B cell (primary cell): Measurements from ENCODE around the gene TEX14. TPM values are rescaled to one million over a fixed set of nuclear protein-coding genes. Genes with fewer than 3 reads are reported as not detected.

Experiments used
- ATAC-seq: fragments of 200-7000 bp; cut with Tn5 transposase; one replicate; pipeline ENCODE4 v1.10.0; 2021; ENCODE audit warnings: low read depth, mild to moderate bottlenecking, moderate number of reproducible peaks, moderate library complexity
- CTCF ChIA-PET: fragments of 350-600 bp; sonication (Branson Sonifier 250); formaldehyde crosslinking; loops from one replicate; lab custom pipeline; 2021; ENCODE audit warnings: antibody characterized with exemption, inconsistent platforms; lab: Charles Lee
- POLR2A ChIA-PET: fragments of 350-600 bp; sonication (Branson Sonifier 250); formaldehyde crosslinking; loops from one replicate; lab custom pipeline; 2021; ENCODE audit warnings: antibody characterized with exemption; lab: Charles Lee
- DNase-seq: peaks from one replicate; pipeline ENCODE4 v3.0.0; 2013
- H2AFZ ChIP-seq: 2 replicates; pipeline ENCODE4 v1.6.1; 2012; ENCODE audit warnings: mild to moderate bottlenecking, low read depth, low read length; ENCODE audit not compliant: insufficient read depth, poor library complexity, severe bottlenecking
- H3K27ac ChIP-seq, 2 donors: 1 replicate in 1 of 2; 2 replicates in 1 of 2; pipeline ENCODE4 v1.5.1; 2012 to 2013; ENCODE audit warnings: low read length in 2 of 2, mild to moderate bottlenecking in 2 of 2, moderate library complexity in 1 of 2
- H3K27me3 ChIP-seq, 4 experiments: fragments of 200-600 bp in 1 of 4; sonication (generic) in 1 of 4; replicated peaks in 1 of 4; 1 replicate in 2 of 4; 2 replicates in 2 of 4; pipeline versions ENCODE4 v1.6.1 to v1.7.0; 2013 to 2016; ENCODE audit warnings: low read length in 3 of 4, mild to moderate bottlenecking in 2 of 4, mixed read lengths in 1 of 4, moderate library complexity in 1 of 4; ENCODE audit not compliant: insufficient read depth in 4 of 4, control insufficient read depth in 3 of 4; ENCODE audit errors: control extremely low read depth in 1 of 4
- H3K36me3 ChIP-seq, 2 experiments: replicated peaks in 1 of 2; 1 replicate in 1 of 2; 2 replicates in 1 of 2; pipeline versions ENCODE4 v1.6.1 to v1.7.1; 2013; ENCODE audit warnings: low read length in 1 of 2; ENCODE audit not compliant: insufficient read depth in 2 of 2, control insufficient read depth in 1 of 2; ENCODE audit errors: control extremely low read depth in 1 of 2, extremely low read depth in 1 of 2
- H3K4me1 ChIP-seq, 2 donors: fragments of 200-600 bp in 1 of 2; sonication (generic) in 1 of 2; 1 replicate in 1 of 2; 2 replicates in 1 of 2; pipeline versions ENCODE4 v1.5.1 to v1.6.1; 2013 to 2017; ENCODE audit warnings: low read length in 2 of 2; ENCODE audit not compliant: control insufficient read depth in 2 of 2, insufficient read depth in 2 of 2
- H3K4me2 ChIP-seq: replicated peaks from 2 replicates; pipeline ENCODE3; 2012; ENCODE audit warnings: mild to moderate bottlenecking, low read depth, low read length; ENCODE audit not compliant: poor library complexity, severe bottlenecking
- H3K4me3 ChIP-seq, 5 experiments: fragments of 200-600 bp in 1 of 5; sonication (generic) in 1 of 5; 1 replicate in 3 of 5; 2 replicates in 2 of 5; pipeline versions ENCODE4 v1.5.1 to v1.7.0; 2011 to 2016; ENCODE audit warnings: low read length in 4 of 5, mild to moderate bottlenecking in 4 of 5, low read depth in 2 of 5, control low read depth in 1 of 5, moderate library complexity in 1 of 5; ENCODE audit not compliant: insufficient read depth in 1 of 5; ENCODE audit errors: control extremely low read depth in 1 of 5, extremely low read depth in 1 of 5
- H3K79me2 ChIP-seq: fragments of 200-600 bp; sonication (generic); one replicate; pipeline ENCODE4 v1.6.0; 2016; ENCODE audit warnings: low read length; ENCODE audit not compliant: control insufficient read depth, insufficient read depth
- H3K9ac ChIP-seq: fragments of 200-600 bp; sonication (generic); 2 replicates; pipeline ENCODE4 v1.6.1; 2017; ENCODE audit warnings: mild to moderate bottlenecking, low read length, moderate library complexity
- H3K9me3 ChIP-seq, 3 donors: one replicate each; pipeline versions ENCODE4 v1.6.1 to v1.7.1; 2013; ENCODE audit warnings: low read length in 2 of 3; ENCODE audit not compliant: control insufficient read depth in 2 of 3, insufficient read depth in 1 of 3; ENCODE audit errors: control extremely low read depth in 1 of 3
- H4K20me1 ChIP-seq: 2 replicates; pipeline ENCODE4 v1.6.0; 2012; ENCODE audit warnings: mild to moderate bottlenecking, low read length; ENCODE audit not compliant: insufficient read depth, control insufficient read depth, poor library complexity, severe bottlenecking
- H3K27ac Mint-ChIP-seq: one replicate; pipeline ENCODE4 v1.8.0; 2021; ENCODE audit warnings: mixed read lengths
- H3K27me3 Mint-ChIP-seq: one replicate; pipeline ENCODE4 v1.8.0; 2021; ENCODE audit warnings: mixed read lengths
- H3K4me1 Mint-ChIP-seq: one replicate; pipeline ENCODE4 v1.8.0; 2021; ENCODE audit warnings: mixed read lengths
- H3K4me3 Mint-ChIP-seq: one replicate; pipeline ENCODE4 v1.8.0; 2021; ENCODE audit warnings: mixed read lengths
- H3K9me3 Mint-ChIP-seq: one replicate; pipeline ENCODE4 v1.8.0; 2022; ENCODE audit warnings: mixed read lengths; ENCODE audit not compliant: insufficient read depth
- EZH2 ChIP-seq: IDR thresholded peaks from 2 replicates; pipeline ENCODE4 v1.6.1; 2012; ENCODE audit warnings: borderline replicate concordance, low read depth, mild to moderate bottlenecking, moderate library complexity, low read length; ENCODE audit not compliant: insufficient read depth, poor library complexity, severe bottlenecking
- WGBS: methylation state at CpG from one replicate; pipeline ENCODE4 v1.1.5; 2013; ENCODE audit warnings: missing lambda C conversion rate; ENCODE audit not compliant: insufficient coverage; 5-methylcytosine and 5-hydroxymethylcytosine counted together
- intact Hi-C: fragments of 100-400 bp; cut with micrococcal nuclease; formaldehyde crosslinking; loops from one replicate; pipeline ENCODE4 v1.10.0; 2022
- polyA plus RNA-seq: library from polyadenylated mRNA; depleted of rRNA; stranded (reverse); fragments of >200 nt; gene quantifications from 2 replicates; pipeline ENCODE4 v1.2.3, GENCODE V29; 2012
- total RNA-seq, 2 donors: library from RNA; stranded (reverse); fragments of 120-200 nt in 1 of 2; gene quantifications; 1 replicate in 1 of 2; 2 replicates in 1 of 2; pipeline versions ENCODE4 v1.2.3 to v1.2.4, GENCODE V29; 2013 to 2022
- TF ChIP-seq, protein P1 (sequence below): fragments of 200-600 bp; IDR thresholded peaks from one replicate; pipeline ENCODE4 v1.8.0; 2022; ENCODE audit warnings: antibody characterized with exemption, mild to moderate bottlenecking

TEX14 gene
- total and polyA plus RNA-seq, 2 donors (not counting 1 experiment from before 2014, with no cell fraction given): 0.10 to 0.20 TPM

DNA sequence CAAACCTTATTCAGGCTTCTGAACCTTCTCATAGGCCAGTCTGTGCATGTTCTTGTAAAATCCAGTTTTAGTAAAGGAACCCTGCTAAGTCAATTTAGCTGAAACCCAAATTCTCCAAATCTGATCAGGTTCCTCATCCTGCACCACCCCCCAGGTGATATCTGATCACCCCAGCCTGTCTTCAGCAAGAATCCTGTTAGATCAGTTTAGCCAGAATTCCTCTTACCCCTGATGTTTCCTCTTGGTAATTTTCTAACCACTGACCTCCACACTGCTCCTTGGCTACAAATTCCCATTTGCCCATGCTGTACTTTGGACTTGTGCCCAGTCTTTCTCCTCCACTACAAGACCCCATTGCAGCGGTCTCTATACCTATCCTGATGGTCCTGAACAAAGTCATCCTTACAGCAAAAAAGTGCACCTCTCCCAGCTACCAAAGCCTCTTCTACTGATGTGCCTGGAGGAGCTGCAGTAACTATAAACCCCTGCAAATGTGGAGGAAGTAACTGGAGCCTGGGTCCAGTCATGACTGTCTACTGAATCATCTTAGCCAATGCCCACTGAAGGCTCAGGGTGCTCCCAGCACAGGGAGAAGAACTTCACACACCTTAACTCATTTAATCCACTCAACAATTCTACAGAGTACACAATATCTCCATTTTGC, 23.8 kb downstream of the TEX14 start:
- H3K9me3 Mint-ChIP-seq: no peaks in the 10 kb centered on the region
- H3K27me3 ChIP-seq: peaks cover 0 to 5% (median 0%) of the 10 kb centered on the region in 4 experiments
- no peak overlapping the region for H3K27ac Mint-ChIP-seq
- intact Hi-C loops: no loop called here
- peaks cover 20% of the 10 kb centered on the region for H3K27me3 Mint-ChIP-seq
- CTCF ChIA-PET: no interaction called here
- peaks cover 8% of the 10 kb centered on the region for H3K4me1 Mint-ChIP-seq
- no peak for ATAC-seq
- no peak overlapping the region for H2AFZ ChIP-seq
- TF ChIP-seq, protein P1, sequence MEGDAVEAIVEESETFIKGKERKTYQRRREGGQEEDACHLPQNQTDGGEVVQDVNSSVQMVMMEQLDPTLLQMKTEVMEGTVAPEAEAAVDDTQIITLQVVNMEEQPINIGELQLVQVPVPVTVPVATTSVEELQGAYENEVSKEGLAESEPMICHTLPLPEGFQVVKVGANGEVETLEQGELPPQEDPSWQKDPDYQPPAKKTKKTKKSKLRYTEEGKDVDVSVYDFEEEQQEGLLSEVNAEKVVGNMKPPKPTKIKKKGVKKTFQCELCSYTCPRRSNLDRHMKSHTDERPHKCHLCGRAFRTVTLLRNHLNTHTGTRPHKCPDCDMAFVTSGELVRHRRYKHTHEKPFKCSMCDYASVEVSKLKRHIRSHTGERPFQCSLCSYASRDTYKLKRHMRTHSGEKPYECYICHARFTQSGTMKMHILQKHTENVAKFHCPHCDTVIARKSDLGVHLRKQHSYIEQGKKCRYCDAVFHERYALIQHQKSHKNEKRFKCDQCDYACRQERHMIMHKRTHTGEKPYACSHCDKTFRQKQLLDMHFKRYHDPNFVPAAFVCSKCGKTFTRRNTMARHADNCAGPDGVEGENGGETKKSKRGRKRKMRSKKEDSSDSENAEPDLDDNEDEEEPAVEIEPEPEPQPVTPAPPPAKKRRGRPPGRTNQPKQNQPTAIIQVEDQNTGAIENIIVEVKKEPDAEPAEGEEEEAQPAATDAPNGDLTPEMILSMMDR: no peak
- no peak for TF ChIP-seq EZH2
- DNase-seq: no peak
- H3K4me3 ChIP-seq: no peak overlapping the region
- no peaks in the 10 kb centered on the region for H3K79me2 ChIP-seq
- POLR2A ChIA-PET: interaction anchor here (0.7 kb wide), 1 partner anchor 37 kb away, joined by 7 read pairs; no protein-coding TSS in a partner anchor
- no peaks in the 10 kb centered on the region for H4K20me1 ChIP-seq
- H3K4me3 Mint-ChIP-seq: no peak overlapping the region
- no CpG with 5 or more reads among the region's 1 CpG for WGBS
- H3K27ac ChIP-seq: no peak overlapping the region
- H3K4me2 ChIP-seq: no peak overlapping the region
- H3K4me1 ChIP-seq: peaks cover 0 to 4% of the 10 kb centered on the region in 2 donors
- no peaks in the 10 kb centered on the region for H3K9me3 ChIP-seq
- no peaks in the 10 kb centered on the region for H3K36me3 ChIP-seq
- H3K9ac ChIP-seq: no peak overlapping the region

DNA sequence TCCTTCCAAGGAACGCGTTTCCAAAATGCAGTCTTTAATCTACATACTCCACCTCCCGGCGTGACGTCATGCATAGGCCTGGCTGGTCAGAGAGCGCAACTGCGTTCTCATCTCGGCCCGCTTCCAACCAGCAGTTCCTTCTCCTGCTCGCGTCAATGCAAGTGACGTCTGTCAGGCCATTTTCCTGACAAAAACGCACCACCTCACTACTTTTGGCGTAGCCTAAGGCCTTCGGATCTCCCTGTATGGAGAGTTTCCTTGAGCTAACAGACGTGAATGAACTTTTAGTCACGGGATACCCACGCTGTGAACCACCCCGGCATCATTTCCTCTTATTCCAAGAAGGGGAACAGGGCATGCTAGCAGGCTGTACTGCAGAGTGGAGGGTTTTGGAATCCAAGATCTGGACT, 25.0 kb downstream of the TEX14 start:
- ATAC-seq (peak; percentile 43), DNase-seq (peak; percentile 65)
- 55% methylated on average over 15 of the region's 19 CpGs for WGBS
- Mint-ChIP-seq H3K27ac (peak overlapping the region; percentile 12), H3K27me3 (peaks cover 20% of the 10 kb centered on the region), H3K4me3 (peak overlapping the region; percentile 67), H3K4me1 (peaks cover 8% of the 10 kb centered on the region), H3K9me3 (no peaks in the 10 kb centered on the region)
- intact Hi-C loops: no loop called here
- no peaks in the 10 kb centered on the region for H3K79me2 ChIP-seq
- peak overlapping the region; percentile 62 for H2AFZ ChIP-seq
- peak overlapping the region; percentile 52 for H3K4me2 ChIP-seq
- peaks cover 0 to 4% of the 10 kb centered on the region in 2 donors for H3K4me1 ChIP-seq
- peaks cover 0 to 5% (median 0%) of the 10 kb centered on the region in 4 experiments for H3K27me3 ChIP-seq
- TF ChIP-seq, protein P1: no peak
- no peak for TF ChIP-seq EZH2
- H3K9ac ChIP-seq: peak overlapping the region; percentile 38
- H3K36me3 ChIP-seq: no peaks in the 10 kb centered on the region
- no peaks in the 10 kb centered on the region for H4K20me1 ChIP-seq
- H3K9me3 ChIP-seq: no peaks in the 10 kb centered on the region
- POLR2A ChIA-PET: no interaction called here
- CTCF ChIA-PET: interaction anchor here (0.6 kb wide), 1 partner anchor 1087 kb away, joined by 5 read pairs; no protein-coding TSS in a partner anchor
- peak overlapping the region in 4 of 5 experiments; percentile 7 to 33 (median 11) for H3K4me3 ChIP-seq
- no peak overlapping the region for H3K27ac ChIP-seq
